HG03378 (cell line): ENCODE results near the gene ZCCHC24.

Experiments used
- ATAC-seq: cut with Tn5 transposase; IDR thresholded peaks from one replicate; pipeline ENCODE4 v1.9.1; 2021; ENCODE audit warnings: mild to moderate bottlenecking, moderate library complexity; ENCODE audit not compliant: unreplicated experiment

The ZCCHC24 gene

GRCh38 chr10:79414714-79415113, 30.7 kb downstream of the ZCCHC24 start:
- ATAC-seq, result no peak

- ATAC-seq, result no peak
Observed at GRCh38 chr10:79413196-79413595, 32.2 kb downstream of the ZCCHC24 start.

GRCh38 chr10:79412516-79412915, 32.9 kb downstream of the ZCCHC24 start:
- no peak for ATAC-seq

- no peak for ATAC-seq
Observed at GRCh38 chr10:79411546-79412495, 33.6 kb downstream of the ZCCHC24 start.

GRCh38 chr10:79410315-79411094, 34.9 kb downstream of the ZCCHC24 start:
- ATAC-seq, result no peak

- no peak for ATAC-seq
Observed at GRCh38 chr10:79409726-79410085, 35.7 kb downstream of the ZCCHC24 start.

- ATAC-seq, result no peak
Observed at GRCh38 chr10:79409038-79409725, 36.2 kb downstream of the ZCCHC24 start.

GRCh38 chr10:79407811-79408795, 37.3 kb downstream of the ZCCHC24 start:
- no peak for ATAC-seq

- no peak for ATAC-seq
Observed at GRCh38 chr10:79407423-79407796, 38.0 kb downstream of the ZCCHC24 start.

GRCh38 chr10:79406683-79407422, 38.6 kb downstream of the ZCCHC24 start:
- ATAC-seq, result no peak

GRCh38 chr10:79405995-79406515, 39.4 kb downstream of the ZCCHC24 start:
- ATAC-seq, result no peak

- no peak for ATAC-seq
Observed at GRCh38 chr10:79405221-79405994, 40.0 kb downstream of the ZCCHC24 start.

- no peak for ATAC-seq
Observed at GRCh38 chr10:79404690-79405131, 40.7 kb downstream of the ZCCHC24 start.

GRCh38 chr10:79404231-79404609, 41.2 kb downstream of the ZCCHC24 start:
- no peak for ATAC-seq

GRCh38 chr10:79403441-79404230, 41.8 kb downstream of the ZCCHC24 start:
- ATAC-seq, result no peak

- ATAC-seq, result no peak
Observed at GRCh38 chr10:79402951-79403350, 42.5 kb downstream of the ZCCHC24 start.

- no peak for ATAC-seq
Observed at GRCh38 chr10:79402625-79402946, 42.8 kb downstream of the ZCCHC24 start.
